ENCODE results near the gene DSC3.

Gene DSC3

DNA sequence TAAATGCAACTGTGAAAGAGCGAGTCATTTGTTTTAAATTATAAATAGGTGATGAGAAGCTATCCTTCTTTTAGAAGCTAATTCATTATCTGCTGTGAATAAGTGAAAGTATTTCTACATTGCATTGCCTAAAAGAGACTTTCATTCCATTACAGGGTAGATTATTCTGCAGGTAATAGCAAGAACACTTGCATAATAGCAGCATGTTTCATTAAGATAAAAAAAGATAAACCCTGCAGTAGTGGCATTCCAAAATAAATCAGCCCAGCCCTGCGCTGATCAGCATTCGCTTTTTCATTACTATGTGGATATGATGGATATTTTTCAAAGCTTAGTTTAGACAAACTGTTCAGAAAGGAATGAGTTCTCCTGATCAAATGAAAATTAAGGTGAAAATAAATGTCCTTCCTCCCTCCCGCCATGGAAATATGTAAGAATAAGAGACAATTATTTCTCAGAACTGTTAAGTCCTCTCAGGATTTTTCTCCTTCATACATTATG lies 72.8 kb downstream of the DSC3 start:
- no peak for DNase-seq

DNA sequence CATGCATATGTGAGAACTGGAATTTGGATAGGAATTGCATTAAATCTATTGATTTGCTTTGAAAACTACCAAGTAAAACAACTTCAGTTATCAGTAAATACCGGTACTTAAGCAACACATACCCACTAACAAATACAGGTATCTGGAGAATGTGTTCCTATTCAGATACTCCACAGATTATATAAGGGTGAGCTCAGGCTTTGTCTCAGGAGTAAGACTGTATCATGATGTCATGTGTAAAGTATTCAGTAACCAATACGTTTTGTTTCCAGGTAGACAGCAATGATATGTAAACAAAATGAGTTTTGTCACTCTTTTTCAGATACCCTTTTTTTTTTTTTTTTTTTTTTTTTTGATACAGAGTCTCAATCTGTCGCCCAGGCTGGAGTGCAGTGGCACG lies 74.8 kb downstream of the DSC3 start:
- no peak for DNase-seq

DNA sequence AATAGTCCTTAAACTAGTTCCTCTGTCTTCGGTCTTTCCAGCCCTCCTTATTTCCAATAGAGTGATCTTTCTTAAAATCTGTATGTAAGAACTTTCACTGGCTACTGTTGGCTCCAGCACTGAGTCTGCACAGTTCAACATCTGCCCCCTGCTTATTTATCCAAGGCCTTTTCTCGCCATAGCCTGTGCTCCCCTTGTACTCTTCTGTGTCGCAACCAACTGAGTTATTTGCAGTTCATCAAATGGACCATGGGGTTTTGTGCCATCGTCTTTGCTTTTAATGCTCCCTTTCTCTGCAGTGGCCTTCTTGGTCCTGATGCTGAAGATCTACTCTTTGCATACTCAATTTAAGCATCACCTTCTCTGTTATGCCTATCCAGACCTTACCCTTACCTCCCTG lies 77.3 kb downstream of the DSC3 start:
- no peak for DNase-seq

DNA sequence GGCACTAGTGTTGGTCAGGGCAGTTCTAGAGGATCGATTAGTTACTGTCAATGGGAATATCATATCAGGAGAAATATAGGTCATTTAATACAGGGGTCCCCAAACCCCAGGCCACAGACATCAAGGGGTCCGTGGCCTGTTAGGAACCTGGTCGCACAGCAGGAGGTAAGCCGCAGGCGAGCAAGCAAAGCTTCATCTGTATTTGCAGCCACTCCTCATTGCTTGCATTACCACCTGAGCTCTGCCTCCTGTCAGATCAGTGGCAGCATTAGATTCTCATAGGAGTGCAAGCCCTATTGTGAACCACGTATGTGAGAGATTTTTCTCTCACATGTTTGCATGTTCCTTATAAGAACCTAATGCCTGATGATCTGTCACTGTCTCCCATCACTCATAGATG lies 81.9 kb downstream of the DSC3 start:
- DNase-seq = no peak

DNA sequence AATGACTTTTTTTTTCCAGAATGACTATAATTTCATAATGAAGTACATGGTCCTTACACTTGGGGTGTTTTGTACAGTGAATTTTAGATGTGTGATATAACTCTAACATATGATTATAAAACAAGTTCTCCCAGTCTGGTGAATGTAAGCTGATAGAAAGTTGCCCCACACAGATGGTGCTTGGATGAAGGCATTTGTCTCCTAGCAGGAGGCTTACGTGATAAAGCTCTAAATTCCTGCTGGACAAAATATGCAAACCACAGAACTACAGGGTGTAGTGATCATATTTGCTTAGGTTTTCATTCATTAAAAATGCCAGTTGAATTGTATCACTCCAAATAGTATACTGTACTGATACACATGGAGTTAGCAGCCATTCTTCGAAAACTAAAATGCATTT lies 85.5 kb downstream of the DSC3 start:
- DNase-seq = no peak

DNA sequence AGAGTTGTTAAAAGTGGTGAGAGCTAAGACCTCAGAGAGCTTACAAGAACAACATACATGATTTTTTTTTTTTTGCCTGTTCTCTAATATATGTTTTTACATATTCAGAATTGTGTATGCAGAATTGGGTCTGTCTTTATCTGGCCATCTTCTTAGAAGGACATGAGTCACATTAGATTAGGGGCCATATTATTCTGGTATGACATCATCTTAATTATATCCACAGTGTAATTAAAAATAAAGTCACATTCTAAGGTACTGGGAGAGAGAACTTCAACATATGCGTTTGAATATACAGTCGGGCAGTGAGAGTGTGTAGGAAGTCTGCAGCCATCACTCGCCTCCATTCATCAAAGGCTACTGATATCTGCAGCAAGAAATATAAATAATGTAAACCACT lies 88.3 kb downstream of the DSC3 start:
- no peak for DNase-seq

DNA sequence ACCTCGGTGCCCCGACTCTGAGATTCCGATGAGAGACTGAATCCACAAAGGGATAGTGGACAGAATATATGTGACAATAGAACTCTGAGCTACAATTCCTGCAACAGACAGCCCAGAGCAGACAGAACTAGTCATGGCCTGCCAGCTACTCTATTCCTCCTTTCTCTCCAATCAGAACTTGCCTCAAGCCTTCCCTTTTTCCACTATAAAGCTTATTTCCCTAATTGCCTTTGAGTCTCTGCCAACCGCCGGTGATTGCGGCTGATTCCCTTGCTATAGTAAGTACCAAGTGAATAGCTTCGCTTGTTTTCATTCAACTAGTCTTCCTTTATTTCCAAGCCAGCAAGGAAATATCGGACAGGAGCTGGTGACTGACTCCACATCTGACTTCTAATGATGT lies 96.8 kb downstream of the DSC3 start:
- DNase-seq = no peak

DNA sequence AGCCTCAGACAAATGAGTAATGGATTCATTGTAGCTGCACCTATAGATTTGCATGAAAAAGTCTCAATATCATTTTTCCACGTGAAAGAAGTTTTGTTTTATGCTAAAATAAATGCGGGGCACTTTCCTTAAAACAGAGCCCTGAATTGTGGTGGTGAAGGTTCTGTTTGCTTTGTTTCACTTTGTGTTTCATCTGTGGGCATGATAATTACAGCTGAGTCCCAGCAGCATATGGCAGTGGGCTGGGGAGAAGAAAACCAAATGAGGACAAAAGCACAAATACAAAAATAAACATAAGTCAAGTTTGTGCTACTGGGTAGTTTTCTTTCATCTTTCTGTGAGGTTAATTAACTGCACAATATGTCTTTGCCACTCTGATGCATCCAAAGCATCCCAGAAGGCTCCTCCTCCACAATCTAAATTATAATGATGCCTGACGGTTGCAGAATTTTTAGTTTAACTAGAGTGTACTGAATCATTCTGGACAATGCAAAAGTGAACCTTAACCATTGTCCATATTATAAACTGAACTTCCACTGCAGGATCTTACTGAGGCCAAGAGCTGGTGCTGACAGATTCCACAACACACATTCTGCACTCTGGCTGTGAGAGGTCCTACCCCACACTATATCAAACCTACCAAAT lies 97.6 kb downstream of the DSC3 start:
- no peak for DNase-seq

DNA sequence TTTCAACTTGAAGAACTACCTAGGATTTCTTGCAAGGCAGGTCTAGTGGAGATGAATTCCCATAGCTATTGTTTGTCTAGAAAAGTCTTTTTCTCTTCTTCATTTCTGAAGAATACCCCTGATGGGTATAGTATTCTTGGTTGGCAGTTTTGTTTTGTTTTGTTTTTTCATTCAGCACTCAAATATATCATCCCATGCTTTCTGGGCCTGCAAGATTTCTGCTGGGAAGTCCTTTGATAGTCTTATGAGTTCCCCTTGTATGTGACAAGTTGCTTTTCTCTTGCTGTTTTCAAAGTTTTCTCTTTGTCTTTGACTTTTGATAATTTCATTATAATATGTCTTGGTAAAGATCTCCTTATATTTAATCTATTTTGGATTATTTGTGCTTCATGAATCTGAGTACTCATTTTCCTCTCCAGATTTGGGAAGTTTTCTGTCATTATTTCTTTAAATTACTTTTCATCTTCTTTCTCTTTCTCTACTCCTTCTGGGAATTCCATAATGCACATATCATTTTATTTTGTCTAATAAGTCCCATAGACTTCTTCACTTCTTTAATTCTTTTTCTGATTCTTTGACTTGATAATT lies 101.5 kb downstream of the DSC3 start:
- no peak for DNase-seq

Data from suppressor macrophage treated with lipopolysaccharide for 4 hours (primary cell).